HG03025 (cell line): Measurements from ENCODE around the gene LDLRAD4.

Source experiments
- ATAC-seq: cut with Tn5 transposase; IDR thresholded peaks from one replicate; pipeline ENCODE4 v1.9.1; 2021; ENCODE audit warnings: mild to moderate bottlenecking, moderate library complexity; ENCODE audit not compliant: unreplicated experiment, low FRiP score

LDLRAD4 gene

GRCh38 chr18:13262839-13263691 lies 44.5 kb downstream of the LDLRAD4 start:
- no peak for ATAC-seq

- no peak for ATAC-seq
These were observed 45.8 kb downstream of the LDLRAD4 start for GRCh38 chr18:13264091-13265007.

- ATAC-seq = no peak
These were observed 46.7 kb downstream of the LDLRAD4 start for GRCh38 chr18:13265008-13265910.

GRCh38 chr18:13265911-13266217 lies 47.3 kb downstream of the LDLRAD4 start:
- no peak for ATAC-seq

GRCh38 chr18:13266218-13267100 lies 47.9 kb downstream of the LDLRAD4 start:
- ATAC-seq = no peak

GRCh38 chr18:13267431-13267873 lies 48.9 kb downstream of the LDLRAD4 start:
- ATAC-seq = no peak

- ATAC-seq = no peak
These were observed 49.8 kb downstream of the LDLRAD4 start for GRCh38 chr18:13268158-13269012.

- ATAC-seq = no peak
These were observed 50.4 kb downstream of the LDLRAD4 start for GRCh38 chr18:13269013-13269280.

- ATAC-seq = no peak
These were observed 51.0 kb downstream of the LDLRAD4 start for GRCh38 chr18:13269521-13270011.

- ATAC-seq = no peak
These were observed 51.8 kb downstream of the LDLRAD4 start for GRCh38 chr18:13270279-13270855.

GRCh38 chr18:13271302-13271911 lies 52.8 kb downstream of the LDLRAD4 start:
- ATAC-seq = no peak

- no peak for ATAC-seq
These were observed 53.9 kb downstream of the LDLRAD4 start for GRCh38 chr18:13272416-13272815.

- ATAC-seq = no peak
These were observed 55.2 kb downstream of the LDLRAD4 start for GRCh38 chr18:13273800-13274199.

GRCh38 chr18:13275075-13275474 lies 56.5 kb downstream of the LDLRAD4 start:
- no peak for ATAC-seq

- no peak for ATAC-seq
These were observed 58.3 kb downstream of the LDLRAD4 start for GRCh38 chr18:13276530-13277520.

- ATAC-seq = no peak
These were observed 59.6 kb downstream of the LDLRAD4 start for GRCh38 chr18:13278062-13278630.
